Stimulated activated CD4-positive, alpha-beta T cell treated with anti-CD3 and anti-CD28 coated beads, Interleukin-4, amount 100 ng/mL, for 48 hours (primary cell): Measurements from ENCODE around the gene CUX1.
"Not testable (repeated sequence)": the region's sequence is repeated elsewhere in the genome, so short reads cannot be mapped to it uniquely, and the experiment has no call there.

Experiments
- DNase-seq, 2 donors: peaks; one replicate each; pipeline ENCODE4 v3.0.0-alpha.2; 2020; ENCODE audit warnings: low read depth in 2 of 2

The CUX1 gene

GRCh38 chr7:102286237-102287110 is 469.0 kb downstream of the CUX1 start, which contains the start of gene SH2B2:
SH2B2 (plus strand) TSS chr7:102286868; CDS start chr7:102300551, 13,683 bp downstream.
- no peak for DNase-seq

DNA sequence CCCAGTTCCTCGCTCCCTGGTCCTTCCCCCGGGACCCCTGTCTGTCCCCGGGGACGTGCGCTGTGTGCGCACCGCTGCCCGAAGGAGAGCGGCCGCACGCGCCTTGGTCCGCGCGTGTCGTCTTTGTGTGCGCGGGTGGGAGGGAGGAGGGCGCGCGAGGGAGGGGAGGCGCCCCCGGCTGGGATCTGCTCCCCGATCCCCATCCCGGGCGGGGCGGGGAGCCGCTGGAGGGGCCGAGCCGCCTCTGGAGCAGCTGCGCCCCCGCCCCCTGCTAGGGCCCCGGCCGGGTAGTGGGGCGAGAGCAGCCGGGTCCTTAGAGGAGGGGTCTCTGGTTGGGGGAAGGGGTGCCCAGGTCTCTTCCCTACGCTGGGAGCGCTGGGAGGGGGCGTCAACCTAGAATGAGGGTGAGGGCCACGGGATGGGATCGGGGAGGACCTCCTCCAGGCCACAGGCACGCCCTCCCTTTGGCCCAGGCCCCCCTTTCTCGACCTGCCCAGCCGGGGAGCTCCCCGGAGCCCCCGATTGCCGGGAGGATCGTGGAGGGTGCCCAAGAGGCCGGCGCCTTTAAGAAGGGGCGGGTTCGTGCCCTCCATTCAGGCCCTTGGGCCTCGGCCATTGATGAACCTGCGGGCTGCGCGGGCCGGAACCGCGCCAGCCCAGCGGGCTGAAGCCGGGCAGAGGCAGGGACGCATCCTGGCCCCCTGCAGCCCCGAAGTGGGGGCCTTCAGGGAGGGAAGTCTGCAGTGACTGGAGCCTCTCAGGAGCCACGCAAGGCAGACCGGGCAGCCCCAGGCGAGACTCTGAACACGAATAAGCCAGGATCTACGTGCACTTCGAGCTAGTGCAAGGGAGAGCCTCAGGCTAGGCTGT is 469.9 kb downstream of the CUX1 start:
- DNase-seq, result no peak

DNA sequence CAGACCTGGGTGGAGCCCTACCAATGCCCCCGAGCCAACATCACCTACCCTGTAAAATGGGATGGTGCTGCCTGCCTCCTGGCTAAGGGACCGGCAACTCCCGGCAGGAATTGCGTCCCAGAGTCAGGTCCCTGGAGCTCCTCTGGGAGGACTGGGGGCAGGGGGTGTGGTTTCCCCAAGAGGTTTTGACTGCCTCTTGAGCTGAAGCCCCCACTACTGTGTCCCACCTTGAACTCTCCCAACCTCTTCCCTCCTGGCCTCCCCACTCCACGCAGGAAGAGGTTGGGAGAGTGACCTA is 470.5 kb downstream of the CUX1 start:
- no peak for DNase-seq

DNA sequence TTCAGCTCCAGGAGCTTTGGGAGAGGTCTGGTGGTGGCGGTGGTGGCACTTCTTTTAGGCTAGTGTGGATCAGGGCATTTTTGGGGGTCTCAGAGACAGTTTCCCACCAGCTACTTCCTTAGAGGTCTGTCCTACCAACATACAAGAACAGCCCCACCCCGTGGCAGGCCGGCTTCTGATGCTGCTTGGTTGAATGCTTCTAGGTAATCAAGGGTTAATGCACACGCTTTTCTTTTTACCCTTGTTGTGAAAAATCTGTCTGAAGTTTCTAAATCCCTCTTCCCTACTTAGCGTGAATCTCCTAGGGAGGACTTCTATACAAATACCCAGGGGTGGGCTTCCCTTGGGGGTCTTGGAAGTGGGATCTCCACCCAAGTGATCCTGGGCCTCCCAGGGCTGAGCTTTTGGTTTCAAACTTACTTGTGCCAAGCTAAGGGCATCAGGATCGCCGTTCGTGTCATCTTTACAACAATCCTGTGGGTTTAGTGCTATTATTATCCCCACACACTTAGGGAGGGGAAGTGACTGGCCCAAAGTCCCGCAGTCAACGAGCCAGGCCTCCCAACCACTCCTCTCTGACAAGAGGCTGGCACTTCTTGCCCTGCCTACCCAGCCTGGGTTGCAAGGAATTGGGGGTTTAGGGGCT is 471.0 kb downstream of the CUX1 start:
- DNase-seq, result no peak

DNA sequence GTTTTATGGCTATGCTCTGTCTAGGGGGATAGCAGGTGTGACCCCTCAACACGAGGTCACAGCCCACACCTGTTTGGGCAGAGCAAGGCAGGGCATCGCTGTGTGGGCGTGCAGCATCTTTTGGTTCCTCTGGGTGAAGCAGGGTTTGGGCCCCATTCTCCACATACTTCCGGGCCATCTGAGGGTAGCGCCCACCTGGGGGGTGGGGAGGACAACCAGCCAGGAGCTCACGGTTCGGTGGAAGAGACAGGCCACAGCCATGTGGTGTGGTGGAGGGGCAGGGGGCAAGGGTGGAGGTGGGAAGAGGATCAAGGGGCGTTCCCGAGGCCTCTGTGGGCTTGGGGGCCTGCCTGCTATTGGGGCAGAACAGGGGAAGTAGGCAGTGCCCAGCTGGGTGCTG is 471.6 kb downstream of the CUX1 start:
- no peak for DNase-seq

GRCh38 chr7:102291056-102291915 is 473.9 kb downstream of the CUX1 start:
- DNase-seq, result no peak

GRCh38 chr7:102291916-102292267 is 474.5 kb downstream of the CUX1 start:
- no peak for DNase-seq

DNA sequence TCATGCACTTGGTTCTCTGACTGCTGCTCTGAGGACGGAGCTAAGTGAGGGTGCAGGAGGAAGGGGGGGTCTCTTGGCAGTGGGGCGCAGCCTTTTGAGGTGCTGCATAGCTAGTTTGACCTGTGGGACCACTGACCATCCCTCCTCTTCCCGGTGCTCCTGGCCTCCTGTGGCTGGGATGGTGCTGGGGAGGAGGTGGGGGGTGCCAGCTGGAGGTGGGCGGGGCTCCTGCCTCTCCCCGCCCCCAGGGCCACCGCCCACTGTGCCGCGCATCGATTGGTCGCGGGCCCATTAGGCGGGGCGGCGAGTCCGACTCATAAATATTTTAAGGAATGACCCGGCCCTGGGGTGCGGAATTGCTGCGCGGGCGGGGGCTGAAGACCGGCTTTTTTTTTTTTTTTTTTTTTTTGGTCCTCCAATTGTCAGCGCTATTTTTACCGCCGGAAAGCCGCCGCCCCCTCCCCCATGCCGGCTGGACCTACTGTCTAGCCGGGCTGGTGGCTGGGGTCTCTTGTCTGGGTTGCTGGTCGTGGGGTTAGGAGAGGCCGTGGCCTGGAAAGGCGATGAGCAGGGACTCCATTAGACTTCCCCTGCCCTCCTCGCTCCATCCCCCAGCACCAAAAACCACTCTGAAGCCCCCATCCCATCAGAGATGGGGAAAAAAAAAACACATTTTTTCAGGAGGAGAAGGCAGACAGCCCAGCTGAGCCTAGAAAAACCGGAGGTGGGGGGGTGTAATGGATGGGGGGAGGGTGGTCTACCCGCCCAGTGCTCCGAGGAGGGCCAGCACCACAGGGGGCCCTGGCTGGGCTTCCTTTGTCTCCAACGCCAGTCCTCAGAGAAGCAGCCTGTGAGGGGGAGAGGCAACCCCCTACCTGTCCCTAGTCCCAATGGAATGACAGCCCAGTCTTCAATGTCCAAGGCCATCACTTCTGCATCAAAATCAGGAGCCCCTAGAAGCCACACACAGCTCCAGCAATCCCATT is 475.7 kb downstream of the CUX1 start:
- DNase-seq, result no peak

- no peak for DNase-seq
These were observed 477.2 kb downstream of the CUX1 start for GRCh38 chr7:102294589-102294988.

DNA sequence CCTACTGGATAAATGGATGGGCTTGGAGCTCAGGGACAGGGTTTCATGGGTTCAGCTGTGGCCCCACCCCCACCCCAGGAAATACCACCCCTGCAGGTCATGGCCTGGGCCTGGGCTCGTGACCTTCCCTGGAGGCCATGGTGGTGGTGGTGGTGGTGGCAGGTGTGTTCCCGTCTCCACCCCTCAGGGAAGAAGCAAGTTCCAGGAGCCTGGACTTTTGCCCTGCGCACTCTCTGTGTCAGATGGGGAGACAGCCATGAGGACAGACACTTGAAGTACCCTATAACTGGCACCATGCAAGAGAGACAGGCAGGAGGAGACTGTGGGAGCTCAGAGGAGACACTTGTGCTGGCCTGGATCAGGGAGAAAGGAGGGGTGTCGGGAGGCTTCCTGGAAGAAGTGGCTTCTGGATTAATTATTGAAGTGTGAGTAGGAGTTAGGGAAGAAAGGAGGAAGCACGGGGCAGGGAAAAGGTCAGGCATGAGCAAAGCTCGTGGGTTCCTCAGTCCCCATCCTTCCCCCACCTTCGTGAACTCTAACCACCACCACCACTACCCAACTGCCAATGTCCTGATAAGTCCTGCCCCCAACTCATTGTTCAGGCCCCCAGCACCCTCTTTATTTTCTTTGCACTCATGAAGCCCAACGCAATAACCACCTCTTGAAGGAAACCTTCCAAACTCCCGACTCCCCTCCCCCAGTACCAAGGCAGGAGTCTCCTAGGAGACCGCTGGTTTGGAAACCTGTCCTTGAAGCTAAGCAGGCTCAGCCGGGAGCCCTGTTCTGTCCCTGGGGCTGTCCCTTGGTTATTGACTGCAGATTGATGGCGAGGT is 478.1 kb downstream of the CUX1 start:
- DNase-seq, result no peak

DNA sequence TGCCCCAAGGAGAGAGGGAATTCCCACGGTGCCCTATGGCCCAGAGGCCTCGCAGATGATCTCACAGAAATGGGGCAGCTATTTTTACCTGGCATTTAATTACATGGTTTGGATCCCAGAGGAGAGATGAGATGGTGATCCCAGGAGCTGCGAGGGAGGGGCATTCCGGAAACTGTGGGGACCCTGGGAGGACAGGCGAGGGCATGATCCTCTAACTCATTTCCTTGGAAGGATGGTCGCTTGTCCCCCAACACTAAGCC is 478.7 kb downstream of the CUX1 start:
- no peak for DNase-seq

DNA sequence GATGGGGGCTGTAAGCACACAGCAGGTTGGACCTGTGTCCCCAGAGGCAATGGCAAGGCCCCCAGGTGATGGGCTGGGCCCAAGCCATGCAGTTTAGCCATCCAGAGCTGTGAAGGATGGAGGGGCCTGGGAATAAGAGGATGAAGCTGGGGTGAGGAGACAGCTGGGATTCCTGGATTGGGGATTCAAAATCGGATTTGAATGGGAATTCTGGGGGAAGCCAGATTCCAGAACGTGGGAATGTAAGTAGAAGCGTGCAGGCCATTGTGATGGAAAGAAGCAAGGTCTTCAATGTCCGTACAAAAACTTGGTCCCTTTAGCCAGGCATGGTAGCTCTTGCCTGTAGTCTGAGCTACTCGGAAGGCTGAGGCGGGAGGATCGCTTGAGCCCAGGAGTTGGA is 479.1 kb downstream of the CUX1 start:
- DNase-seq, result no peak

DNA sequence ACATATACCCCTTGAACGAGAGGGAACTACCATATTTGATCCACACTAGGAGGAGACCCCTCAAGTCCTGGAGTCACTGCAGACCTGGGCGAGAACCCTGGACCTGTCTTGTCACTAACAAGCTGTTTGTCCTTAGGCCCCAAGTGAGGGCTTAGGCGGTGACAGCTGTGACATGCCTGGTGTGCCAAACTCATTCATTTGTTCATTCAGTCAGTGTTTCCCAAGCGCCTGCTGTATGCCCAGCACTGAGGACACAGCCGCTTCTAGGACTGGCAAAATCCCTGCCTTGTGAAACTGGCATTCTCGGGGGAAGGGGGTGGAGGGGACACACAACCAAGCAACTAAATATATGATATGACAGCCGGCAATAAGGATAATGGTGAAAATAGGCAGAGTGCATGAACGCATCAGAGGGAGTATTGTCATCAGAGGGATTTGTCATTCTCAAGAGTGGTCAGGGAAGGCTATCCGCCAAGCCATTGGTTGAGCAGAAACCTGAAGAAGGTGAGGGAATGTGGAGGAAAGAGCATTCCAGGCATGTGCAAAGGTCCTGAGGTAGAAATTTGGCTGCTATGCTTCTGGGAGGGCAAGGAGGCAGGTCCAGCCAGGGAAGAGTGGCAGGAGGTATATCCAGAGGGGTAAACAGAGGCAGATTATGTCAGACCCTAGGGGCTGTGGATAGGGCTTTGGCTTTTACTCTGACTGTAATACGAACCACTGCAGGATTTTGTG is 480.2 kb downstream of the CUX1 start:
- no peak for DNase-seq

GRCh38 chr7:102300643-102301221 is 483.3 kb downstream of the CUX1 start:
- DNase-seq, result no peak

DNA sequence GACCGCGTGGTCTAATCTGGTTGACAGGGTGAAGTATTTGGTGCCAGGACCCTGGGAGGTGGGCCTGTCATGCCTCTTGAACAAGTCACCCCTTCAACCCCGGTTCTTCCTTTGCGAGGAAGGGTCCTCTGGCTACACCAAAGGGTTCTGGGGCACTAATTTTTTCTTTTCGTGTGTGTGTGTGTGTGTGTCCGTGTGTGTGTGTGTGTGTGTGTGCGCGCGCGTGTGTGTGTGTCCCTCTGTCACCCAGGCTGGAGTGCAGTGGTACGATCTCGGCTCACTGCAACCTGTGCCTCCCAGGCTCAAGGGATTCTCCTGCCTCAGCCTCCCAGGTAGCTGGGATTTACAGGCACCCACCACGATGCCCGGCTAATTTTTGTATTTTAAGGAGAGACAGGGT is 483.9 kb downstream of the CUX1 start:
- DNase-seq, result not testable (repeated sequence)

- DNase-seq, result no peak
These were observed 484.6 kb downstream of the CUX1 start for GRCh38 chr7:102302025-102302424.

DNA sequence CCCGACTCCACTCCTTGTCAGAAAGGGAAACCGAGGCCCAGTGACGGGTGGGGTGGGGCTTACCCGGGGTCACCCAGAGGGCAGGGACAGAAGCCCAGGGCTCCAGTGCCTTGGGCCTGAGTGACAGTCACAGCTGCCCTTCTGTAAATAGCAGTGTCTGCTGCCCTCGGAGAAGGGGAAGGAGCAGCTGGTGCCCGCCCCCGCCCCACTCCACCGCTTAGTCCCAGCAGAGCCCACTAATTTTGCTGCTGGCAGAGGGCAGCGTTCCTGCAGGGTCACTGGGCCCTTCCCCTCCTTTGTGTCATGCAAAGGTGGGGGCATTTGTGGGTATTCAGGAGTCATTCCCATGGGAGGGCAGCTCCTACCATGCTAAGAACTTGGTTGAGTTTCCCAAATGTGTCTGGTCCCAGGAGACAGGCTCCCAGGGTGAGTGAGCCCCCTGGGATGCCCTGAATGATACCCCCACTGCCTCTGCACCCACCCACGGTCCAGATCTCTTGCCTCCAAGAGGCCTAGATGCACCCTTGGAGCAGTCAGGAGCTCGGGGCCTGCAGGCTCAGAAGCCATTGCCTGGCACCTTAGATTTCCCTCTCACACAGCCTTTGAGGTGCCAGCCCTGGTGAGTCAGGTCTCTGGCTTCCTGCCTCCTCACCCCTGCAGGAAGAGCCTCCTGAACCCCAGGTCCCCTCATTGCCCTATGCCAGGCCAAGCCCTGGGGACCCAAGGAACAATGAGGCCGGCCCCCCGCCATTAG is 486.4 kb downstream of the CUX1 start:
- no peak for DNase-seq

DNA sequence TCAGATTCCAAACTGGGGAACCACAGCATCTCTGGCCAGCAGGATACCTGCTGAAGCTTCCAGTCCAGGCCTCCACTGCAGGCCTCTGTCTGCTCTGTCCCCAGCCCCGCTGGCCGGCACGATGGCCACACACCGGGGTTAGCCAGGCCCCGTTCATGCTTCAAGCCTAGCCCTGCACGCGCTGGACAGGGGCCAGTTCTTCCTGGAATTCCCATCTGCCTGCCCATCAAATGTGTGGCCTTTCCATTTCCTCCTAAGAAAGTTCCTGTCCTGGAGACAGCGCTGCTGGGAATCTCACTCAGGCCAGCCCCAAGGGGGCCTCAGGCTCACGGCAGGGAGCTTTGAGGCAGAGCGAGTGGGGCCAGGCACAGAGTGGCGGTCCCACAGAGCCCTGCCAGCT is 487.2 kb downstream of the CUX1 start:
- DNase-seq, result no peak
